Osteoblast (primary cell): ENCODE data around the gene TMEM179B. TPM values are rescaled to one million over a fixed set of nuclear protein-coding genes. Genes with fewer than 3 reads are reported as not detected.

Source experiments
- DNase-seq: peaks from one replicate; pipeline ENCODE4 v3.0.0; 2011; ENCODE audit warnings: low spot score, mixed read lengths; ENCODE audit not compliant: insufficient read length; ENCODE audit errors: missing footprints
- H2AFZ ChIP-seq: 2 replicates; pipeline ENCODE4 v1.6.0; 2011; ENCODE audit warnings: mild to moderate bottlenecking, low read length
- H3K27ac ChIP-seq: 2 replicates; pipeline ENCODE4 v1.5.1; 2011; ENCODE audit warnings: mild to moderate bottlenecking, low read depth, low read length, moderate library complexity
- H3K27me3 ChIP-seq: 2 replicates; pipeline ENCODE4 v1.6.0; 2012; ENCODE audit warnings: mild to moderate bottlenecking, control low read depth, inconsistent platforms, low read length, moderate library complexity; ENCODE audit not compliant: insufficient read depth
- H3K36me3 ChIP-seq: 2 replicates; pipeline ENCODE4 v1.5.1; 2011; ENCODE audit warnings: mild to moderate bottlenecking, low read length, control low read depth, moderate library complexity; ENCODE audit not compliant: insufficient read depth
- H3K4me1 ChIP-seq: 2 replicates; pipeline ENCODE4 v1.5.1; 2011; ENCODE audit warnings: mild to moderate bottlenecking, low read length, control low read depth, moderate library complexity; ENCODE audit not compliant: insufficient read depth
- H3K4me2 ChIP-seq: 2 replicates; pipeline ENCODE4 v1.6.0; 2011; ENCODE audit warnings: mild to moderate bottlenecking, low read length; ENCODE audit not compliant: insufficient read depth
- H3K4me3 ChIP-seq: fragments of 200-600 bp; sonication (generic); 3 replicates; pipeline ENCODE4 v1.5.1; 2012; ENCODE audit warnings: mild to moderate bottlenecking, low read length, inconsistent platforms; ENCODE audit not compliant: insufficient read depth
- H3K79me2 ChIP-seq: 2 replicates; pipeline ENCODE4 v1.6.0; 2012; ENCODE audit warnings: mild to moderate bottlenecking, low read length, control low read depth, inconsistent platforms; ENCODE audit not compliant: insufficient read depth
- H3K9me3 ChIP-seq: 2 replicates; pipeline ENCODE4 v1.5.1; 2011; ENCODE audit warnings: low read depth, low read length, control low read depth
- H4K20me1 ChIP-seq: 2 replicates; pipeline ENCODE4 v1.6.0; 2012; ENCODE audit warnings: mild to moderate bottlenecking, low read length, control low read depth; ENCODE audit not compliant: insufficient read depth
- CTCF ChIP-seq: IDR thresholded peaks from 2 replicates; pipeline ENCODE4 v1.5.1; 2011; ENCODE audit warnings: mild to moderate bottlenecking, low read depth, low read length, moderate library complexity; ENCODE audit errors: extremely low read depth
- total RNA-seq: library from RNA; depleted of rRNA; stranded (reverse); fragments of >200 nt; gene quantifications from 2 replicates; pipeline ENCODE4 v1.2.3, GENCODE V29; 2012

Gene TMEM179B
- total RNA-seq, 1 donor: 51.4 TPM

DNA sequence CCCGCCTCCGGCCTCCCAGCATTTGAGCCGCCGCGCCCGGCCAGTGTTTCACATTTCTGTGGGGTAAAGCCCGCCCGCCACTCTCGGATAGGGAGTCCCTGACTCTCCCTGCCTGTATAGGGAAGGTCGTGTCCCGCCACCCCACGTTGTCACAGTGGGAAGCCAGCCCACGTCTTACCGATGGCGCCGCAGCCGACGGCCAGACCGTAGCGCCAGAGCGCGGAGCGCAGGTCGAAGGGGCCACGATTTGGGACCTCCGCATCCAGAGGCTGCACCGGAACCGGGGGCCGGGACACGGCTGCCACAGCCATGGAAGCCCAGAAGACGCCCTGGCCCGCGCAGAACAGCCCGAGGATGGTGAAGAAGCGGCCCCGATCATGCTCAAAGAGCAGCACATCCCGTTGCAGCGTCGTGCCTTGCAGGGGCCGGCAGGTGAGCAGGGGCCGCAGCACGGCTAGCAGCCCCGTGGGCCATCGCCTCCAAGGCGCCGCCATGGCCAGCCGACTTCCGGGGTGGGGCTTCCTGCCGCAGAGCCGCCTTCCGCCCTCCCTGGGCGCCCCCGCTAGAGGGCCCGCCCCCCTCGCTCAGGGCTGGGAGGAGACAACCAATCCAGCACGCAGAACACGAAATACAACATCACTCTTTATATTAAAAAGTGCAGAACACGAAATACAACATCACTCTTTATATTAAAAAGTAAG, 4.4 kb downstream of the TMEM179B start, which contains the start of gene TMEM223:
Gene TMEM223 (minus strand): TSS at position 506 of the 701 bp plus-strand sequence. CDS start 12 bp downstream, at position 494.
- peak within 1 kb of the TSS; percentile 77 for H3K27ac ChIP-seq
- H3K36me3 ChIP-seq: peaks cover 63% of the 10 kb centered on the region
- H3K27me3 ChIP-seq: no peaks in the 10 kb centered on the region
- peaks cover 18% of the 10 kb centered on the region for H4K20me1 ChIP-seq
- H3K4me3 ChIP-seq: peak within 1 kb of the TSS; percentile 96
- DNase-seq: peak; percentile 98
- peak within 1 kb of the TSS; percentile 73 for H2AFZ ChIP-seq
- no peak for TF ChIP-seq CTCF
- H3K4me2 ChIP-seq: peak within 1 kb of the TSS; percentile 73
- no peaks in the 10 kb centered on the region for H3K9me3 ChIP-seq
- H3K4me1 ChIP-seq: peaks cover 29% of the 10 kb centered on the region
- peaks cover 36% of the 10 kb centered on the region for H3K79me2 ChIP-seq

- no peak for TF ChIP-seq CTCF
- peaks cover 36% of the 10 kb centered on the region for H3K79me2 ChIP-seq
- no peaks in the 10 kb centered on the region for H3K27me3 ChIP-seq
- H4K20me1 ChIP-seq: peaks cover 18% of the 10 kb centered on the region
- H3K36me3 ChIP-seq: peaks cover 67% of the 10 kb centered on the region
- H2AFZ ChIP-seq: no peak overlapping the region
- H3K27ac ChIP-seq: peak overlapping the region; percentile 77
- peaks cover 29% of the 10 kb centered on the region for H3K4me1 ChIP-seq
- no peaks in the 10 kb centered on the region for H3K9me3 ChIP-seq
- H3K4me3 ChIP-seq: peak overlapping the region; percentile 96
- peak overlapping the region; percentile 73 for H3K4me2 ChIP-seq
- no peak for DNase-seq
Observed at GRCh38 chr11:62792202-62792575, 5.0 kb downstream of the TMEM179B start.

DNA sequence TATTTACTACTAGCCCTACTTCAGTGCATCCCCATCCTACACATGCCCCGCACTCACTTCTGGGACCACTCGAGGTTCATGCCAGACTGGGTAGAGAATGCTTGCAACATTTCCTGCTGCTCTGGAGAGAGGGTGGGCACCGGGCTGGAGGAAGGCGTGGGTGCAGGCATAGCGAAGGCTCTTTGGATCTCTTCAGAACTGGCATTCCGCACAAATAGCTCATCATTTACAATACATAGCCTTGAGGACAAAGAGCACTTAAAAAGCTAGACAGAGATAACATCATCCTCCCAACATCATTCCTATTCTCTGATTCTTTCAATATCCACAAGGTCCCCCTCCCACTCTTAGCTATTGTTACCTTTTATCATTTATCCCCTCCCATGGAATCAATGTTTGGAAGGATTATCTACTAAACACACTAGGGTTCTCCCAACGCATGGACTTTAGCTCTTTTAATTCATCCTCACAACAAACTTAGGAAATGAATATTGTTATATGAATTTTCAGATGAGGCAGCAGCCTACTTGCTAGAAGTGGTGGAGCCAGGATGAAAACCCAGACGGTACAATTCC, 7.1 kb downstream of the TMEM179B start:
- H3K4me3 ChIP-seq: no peak overlapping the region

More for the DNA sequence above, 7.1 kb downstream of the TMEM179B start:
- Histone ChIP-seq H3K4me2 (no peak overlapping the region), H3K27ac (no peak overlapping the region), H2AFZ (no peak overlapping the region), H3K27me3 (no peaks in the 10 kb centered on the region), H3K36me3 (peaks cover 80% of the 10 kb centered on the region), H3K9me3 (no peaks in the 10 kb centered on the region), H3K79me2 (peaks cover 23% of the 10 kb centered on the region), H3K4me1 (peaks cover 16% of the 10 kb centered on the region), H4K20me1 (peaks cover 12% of the 10 kb centered on the region)
- DNase-seq: no peak
- no peak for TF ChIP-seq CTCF
